COLO829 (cell line): ENCODE results near the gene KIF3A.
A peak's percentile ranks its signal among the peaks of the same experiment; 100 is the strongest.

Experiments
- DNase-seq: peaks from one replicate; pipeline ENCODE4 v3.0.0; 2012; ENCODE audit warnings: low spot score

The KIF3A gene

GRCh38 chr5:132736853-132737833 lies at the start of gene KIF3A:
Gene KIF3A (minus strand): TSS chr5:132737546. CDS start chr5:132737419, 127 bp downstream.
- DNase-seq, result peak; percentile 99

DNA sequence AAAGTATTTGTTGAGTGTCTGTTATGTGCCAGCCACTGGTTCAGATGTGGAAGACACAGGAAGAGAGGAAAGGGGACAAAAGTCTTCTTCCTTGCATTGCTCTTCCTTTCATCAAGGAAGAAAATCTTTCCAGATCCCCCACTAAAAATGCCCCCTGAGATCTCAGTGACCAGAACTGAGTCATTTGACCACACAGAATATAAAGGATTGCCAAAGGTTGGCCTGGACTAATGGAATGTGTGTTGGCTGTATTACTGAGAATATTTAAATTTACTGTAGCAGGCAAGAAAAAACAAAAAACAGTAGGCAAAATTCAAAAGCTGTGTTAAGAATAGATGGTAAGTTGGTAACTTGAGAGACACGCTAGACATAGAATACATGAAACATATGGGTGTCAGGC lies 49.7 kb upstream of the KIF3A start:
- no peak for DNase-seq

- no peak for DNase-seq
Measured at GRCh38 chr5:132785864-132786263, 48.5 kb upstream of the KIF3A start.

DNA sequence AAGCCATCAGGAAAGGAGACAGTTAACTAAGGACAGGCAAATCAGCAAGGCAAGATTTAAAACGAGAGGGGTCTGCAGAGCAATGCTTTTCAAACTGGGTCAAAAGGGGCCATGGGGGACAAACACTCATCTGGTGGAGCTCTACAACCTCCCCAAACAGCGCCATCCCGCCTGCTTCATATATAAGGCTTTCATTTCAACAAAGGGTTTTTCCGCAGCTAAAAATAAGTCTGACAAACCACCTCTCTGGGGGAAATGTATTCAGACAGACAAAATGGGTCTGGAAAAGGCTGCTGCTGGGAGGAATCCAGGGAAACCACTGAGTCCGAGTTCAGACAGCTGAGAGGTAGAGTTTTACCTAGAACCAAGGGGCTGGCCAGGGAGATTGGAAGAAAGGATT lies 48.0 kb upstream of the KIF3A start:
- no peak for DNase-seq

GRCh38 chr5:132782101-132782500 lies 44.8 kb upstream of the KIF3A start:
- DNase-seq, result no peak

DNA sequence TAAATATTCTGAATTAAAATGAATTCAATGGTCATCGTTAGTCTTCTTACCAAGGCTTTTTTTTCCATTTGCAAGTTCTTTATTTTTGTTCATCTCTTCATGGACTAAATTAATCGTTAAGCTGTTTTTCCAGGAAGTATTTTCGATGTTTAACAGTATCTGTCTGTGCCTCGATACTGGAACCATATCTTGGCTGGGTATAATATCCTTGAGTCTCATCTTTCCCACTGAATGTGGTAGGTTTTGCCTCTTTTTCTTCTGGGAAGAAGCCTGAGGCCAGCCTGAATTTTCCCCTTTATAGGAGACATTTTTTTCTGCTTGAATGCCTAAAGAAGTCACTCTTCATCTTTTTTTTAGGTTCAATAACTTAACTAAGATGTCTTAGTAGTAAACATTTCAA lies 43.7 kb upstream of the KIF3A start:
- no peak for DNase-seq

DNA sequence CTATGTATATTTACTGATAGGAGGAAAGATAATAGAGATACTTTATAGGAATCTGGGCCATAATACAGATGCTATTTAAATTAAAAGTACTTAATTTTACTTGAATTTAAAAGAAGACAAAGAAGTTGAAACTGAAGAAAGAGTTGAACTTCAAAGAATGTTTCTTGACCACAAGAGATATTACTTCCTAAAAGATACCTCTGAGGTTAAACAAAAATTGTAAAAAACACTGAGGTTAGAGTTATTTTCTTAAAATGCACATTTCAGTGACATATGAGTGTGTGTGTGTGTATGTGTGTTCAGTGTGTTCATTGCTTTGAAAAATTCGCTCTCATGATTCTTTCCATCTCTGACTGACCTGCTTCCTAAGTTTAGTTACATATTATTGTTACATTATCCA lies 43.2 kb upstream of the KIF3A start:
- no peak for DNase-seq

DNA sequence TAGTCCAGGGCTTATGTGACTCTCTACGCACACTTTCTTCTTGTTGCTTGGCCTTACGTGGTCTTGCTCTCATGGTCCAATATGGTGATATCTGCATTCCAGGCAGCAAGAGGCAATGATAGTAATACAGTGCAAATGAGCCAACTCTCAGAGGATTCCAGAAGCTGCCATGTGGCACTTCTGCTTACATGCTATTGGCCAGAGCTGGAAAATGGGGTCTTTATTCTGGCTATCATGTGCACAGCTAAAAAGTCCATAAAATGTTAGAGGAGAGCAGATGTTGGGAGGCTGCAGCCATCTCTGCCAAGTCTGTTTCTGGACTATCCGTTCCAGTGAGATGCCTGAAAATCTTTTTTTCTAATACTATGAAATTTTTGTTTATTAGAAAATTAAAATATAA lies 42.6 kb upstream of the KIF3A start:
- DNase-seq, result no peak

DNA sequence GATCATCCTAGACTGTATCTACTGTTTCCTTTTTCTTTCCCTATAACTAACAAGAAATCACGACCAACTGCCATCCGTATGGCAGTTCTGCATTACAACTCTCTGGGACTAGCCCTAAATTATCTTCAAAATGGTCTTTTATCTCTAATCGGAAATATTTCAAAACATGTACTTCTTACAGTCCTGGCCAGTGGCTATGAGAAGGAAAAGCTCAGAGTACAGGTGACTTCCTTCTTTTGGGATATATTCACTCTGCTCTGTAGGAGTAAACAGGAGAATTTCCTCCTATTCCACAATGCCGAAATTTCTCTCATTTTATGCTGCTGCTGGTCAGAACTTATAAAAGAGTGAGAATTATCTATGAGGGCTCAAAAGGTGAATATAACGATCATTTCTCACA lies 41.5 kb upstream of the KIF3A start:
- no peak for DNase-seq

GRCh38 chr5:132778129-132778528 lies 40.8 kb upstream of the KIF3A start:
- no peak for DNase-seq

GRCh38 chr5:132777209-132778069 lies 40.1 kb upstream of the KIF3A start, which contains the start of gene SEPTIN8:
Gene SEPTIN8 (minus strand): TSS chr5:132777239. CDS start chr5:132777137, 102 bp downstream.
- peak; percentile 28 for DNase-seq

DNA sequence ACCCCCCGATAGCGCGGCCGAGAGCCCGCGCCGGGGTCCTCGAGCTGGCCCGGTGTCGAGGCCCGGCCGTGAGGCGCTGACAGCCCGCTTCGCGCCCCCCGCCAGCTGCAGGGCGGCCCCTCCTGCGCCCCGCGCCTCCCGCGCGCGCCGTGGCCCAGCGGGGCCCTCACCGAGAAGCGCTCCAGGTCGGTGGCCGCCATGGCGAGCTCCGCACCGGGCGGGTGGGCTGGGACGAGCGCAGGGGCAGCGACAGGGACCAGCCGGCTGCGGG lies 39.5 kb upstream of the KIF3A start:
- DNase-seq, result no peak

DNA sequence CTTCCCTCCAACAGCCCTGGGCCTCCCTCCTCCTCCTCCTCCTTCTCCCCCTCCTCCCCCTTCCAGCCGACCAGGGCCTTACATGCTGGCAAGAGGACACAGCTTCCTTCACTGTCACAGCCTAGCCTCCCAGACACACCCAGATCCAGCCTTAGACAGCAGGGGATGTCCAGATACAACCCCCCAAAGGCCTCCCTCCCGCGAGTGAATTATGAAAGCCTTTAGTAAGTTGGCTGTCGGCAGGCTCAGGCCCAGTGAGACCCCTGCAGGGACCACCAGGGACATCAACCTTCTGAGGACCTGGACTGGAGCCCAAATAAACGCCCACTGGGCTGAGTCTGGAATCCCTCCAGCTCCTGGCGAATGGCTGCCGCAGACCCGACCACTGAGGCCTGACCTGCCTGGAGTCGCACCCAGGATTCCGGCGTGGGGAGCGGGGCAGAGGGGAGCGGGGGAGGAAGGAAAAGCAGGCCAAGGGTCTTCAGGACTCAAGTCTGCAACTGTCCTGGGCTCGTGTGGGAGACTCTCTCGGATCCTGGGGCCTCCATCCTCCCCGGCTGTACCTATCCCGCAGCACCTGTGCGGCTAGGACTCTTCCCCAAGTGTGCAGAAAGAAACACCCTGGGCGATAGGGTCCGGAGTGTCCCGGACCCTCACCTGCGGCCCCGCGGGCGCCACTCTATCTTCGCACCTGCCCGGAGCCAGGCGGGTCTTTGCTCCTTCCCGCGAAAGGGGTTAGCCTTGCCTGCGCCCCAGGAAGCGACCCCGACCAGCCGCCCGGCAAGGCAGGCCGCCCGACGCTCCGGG lies 39.0 kb upstream of the KIF3A start:
- no peak for DNase-seq

- DNase-seq, result no peak
Measured at GRCh38 chr5:132775476-132775961, 38.2 kb upstream of the KIF3A start.

DNA sequence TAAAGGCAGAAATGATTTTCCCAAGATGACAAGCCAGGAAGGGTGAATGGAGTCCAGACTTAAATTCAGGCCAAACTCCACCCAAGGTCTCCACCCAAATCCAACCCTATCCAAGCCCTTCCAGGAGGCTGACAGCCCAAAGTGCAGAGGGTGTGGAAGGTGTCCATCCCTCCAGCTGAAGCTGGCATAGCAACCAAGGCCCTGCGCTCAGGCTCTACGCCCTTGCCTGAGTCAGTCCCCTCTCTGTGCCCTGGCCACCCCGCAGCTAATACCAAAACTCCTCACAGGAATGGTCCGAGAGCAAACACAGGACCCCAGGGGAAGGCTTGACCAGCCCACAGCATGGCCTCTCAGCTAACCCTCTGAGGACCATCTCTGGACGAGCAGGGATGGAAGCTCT lies 37.5 kb upstream of the KIF3A start:
- no peak for DNase-seq

GRCh38 chr5:132774406-132774805 lies 37.1 kb upstream of the KIF3A start:
- DNase-seq, result no peak

DNA sequence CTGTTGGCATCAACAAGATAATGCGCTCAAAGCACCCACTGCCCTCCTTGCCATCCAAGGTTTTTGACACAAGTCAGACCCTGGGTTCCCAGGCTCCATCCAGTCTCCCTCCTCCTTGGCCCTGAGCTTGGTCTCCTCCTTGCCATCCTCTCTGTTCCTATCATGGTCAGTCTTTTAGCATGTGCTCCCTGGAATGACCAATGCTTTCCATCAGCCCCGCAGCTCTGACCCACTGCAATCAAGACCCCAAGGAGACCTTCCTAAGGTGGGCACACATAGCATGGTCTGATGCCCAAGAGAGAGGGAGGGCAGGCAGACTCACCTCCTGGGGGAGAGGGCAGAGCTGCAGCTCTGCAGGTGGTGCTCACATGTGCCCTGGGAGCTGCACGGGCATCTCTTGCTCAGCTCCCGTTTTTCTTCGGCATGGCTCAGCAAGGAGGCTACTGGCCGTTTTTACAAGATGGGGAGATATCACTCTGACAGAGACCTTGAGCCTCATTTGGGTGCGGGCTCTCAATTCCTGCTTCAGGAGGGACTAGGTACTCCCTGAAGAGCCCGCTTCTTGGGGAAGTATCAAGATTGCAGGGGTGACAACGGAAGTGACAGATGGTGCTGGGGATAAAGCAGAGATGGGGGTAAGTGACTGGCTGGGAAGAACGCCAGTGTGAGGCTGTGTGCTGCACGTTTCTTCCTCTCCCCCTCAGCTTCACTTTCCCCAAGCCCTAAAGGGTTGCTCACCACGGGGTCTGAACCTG lies 36.4 kb upstream of the KIF3A start:
- no peak for DNase-seq

- DNase-seq, result no peak
Measured at GRCh38 chr5:132773114-132773513, 35.8 kb upstream of the KIF3A start.

DNA sequence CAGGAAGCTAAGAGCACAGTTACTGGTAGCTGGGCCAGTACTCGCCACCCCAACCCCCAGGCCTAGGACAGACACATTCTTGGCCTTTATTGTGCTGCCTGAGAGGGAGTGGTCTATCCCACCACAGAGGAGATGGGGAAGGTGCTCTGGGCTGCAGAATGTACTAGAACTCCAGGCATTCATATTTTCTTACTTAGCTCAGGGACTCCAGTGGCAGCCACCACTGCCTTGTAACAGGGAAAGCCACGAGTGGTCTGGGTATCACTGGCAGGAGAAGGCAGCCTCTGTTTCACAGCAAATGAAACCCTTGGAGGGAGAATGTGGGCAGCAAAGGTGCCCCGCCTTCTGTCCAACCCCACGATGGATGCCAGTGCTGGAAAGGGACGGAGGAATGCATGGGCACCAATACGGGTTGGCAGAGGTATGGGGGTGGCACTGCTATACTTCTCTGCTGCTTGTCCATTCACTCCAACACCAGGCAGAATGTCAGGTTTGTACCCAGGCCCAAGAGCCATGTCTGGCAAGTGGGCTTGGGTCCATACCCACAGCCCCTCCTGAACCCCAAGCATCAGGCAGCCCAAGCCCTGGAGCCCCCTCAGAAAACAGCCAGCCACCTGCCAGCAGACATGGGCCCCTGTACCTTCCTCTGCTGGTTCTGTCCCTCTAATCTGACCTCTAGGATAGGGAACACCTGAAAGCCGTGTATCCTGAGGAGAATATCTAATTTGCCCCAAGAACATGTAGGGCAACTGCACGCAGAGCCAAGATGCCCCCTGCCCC lies 35.1 kb upstream of the KIF3A start:
- DNase-seq, result no peak

- no peak for DNase-seq
Measured at GRCh38 chr5:132771503-132771998, 34.2 kb upstream of the KIF3A start.
